ENCODE data around the gene TMEM238L.

The TMEM238L gene

DNA sequence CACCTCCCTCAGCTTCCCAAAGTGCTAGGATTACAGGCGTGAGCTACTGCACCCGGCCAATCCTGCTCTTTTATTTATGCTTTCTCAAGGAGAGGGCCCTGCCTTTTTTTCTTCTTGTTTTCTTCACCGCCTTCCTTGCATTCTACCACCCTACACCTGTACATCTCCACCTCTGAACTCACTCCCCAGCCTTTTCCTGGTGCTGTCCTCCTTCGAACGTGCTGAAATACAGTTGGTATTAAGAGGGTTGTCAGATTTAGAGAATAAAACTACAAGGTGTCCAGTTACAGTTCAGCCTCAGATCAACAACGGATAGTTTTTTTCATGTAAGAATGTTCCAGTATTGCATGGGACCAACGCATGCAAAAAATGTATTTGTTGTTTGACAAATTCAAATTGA, 32.2 kb upstream of the TMEM238L start:
- H3K9ac ChIP-seq (ENCODE audit: low read length) = no peak overlapping the region
- H3K79me2 ChIP-seq (ENCODE audit: insufficient read depth, low read length) = no peaks in the 10 kb centered on the region
- H4K20me1 ChIP-seq (ENCODE audit: insufficient read depth, low read length) = no peaks in the 10 kb centered on the region
- TF ChIP-seq, protein P1, sequence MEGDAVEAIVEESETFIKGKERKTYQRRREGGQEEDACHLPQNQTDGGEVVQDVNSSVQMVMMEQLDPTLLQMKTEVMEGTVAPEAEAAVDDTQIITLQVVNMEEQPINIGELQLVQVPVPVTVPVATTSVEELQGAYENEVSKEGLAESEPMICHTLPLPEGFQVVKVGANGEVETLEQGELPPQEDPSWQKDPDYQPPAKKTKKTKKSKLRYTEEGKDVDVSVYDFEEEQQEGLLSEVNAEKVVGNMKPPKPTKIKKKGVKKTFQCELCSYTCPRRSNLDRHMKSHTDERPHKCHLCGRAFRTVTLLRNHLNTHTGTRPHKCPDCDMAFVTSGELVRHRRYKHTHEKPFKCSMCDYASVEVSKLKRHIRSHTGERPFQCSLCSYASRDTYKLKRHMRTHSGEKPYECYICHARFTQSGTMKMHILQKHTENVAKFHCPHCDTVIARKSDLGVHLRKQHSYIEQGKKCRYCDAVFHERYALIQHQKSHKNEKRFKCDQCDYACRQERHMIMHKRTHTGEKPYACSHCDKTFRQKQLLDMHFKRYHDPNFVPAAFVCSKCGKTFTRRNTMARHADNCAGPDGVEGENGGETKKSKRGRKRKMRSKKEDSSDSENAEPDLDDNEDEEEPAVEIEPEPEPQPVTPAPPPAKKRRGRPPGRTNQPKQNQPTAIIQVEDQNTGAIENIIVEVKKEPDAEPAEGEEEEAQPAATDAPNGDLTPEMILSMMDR (IDR thresholded peaks at IDR 0.05; ENCODE audit: low read length) = no peak
- TF ChIP-seq EZH2 (IDR thresholded peaks at IDR 0.05; ENCODE audit: borderline replicate concordance, low read length) = no peak
- H3K4me1 ChIP-seq (ENCODE audit: insufficient read depth, low read length, severe bottlenecking) = no peaks in the 10 kb centered on the region
- no peaks in the 10 kb centered on the region for H3K27me3 ChIP-seq (ENCODE audit: insufficient read depth, low read length)
- H3K9me2 ChIP-seq (ENCODE audit: low read depth, low read length) = no peaks in the 10 kb centered on the region
- H3K27ac ChIP-seq (ENCODE audit: low read depth, low read length, poor library complexity, severe bottlenecking) = no peak overlapping the region
- no peaks in the 10 kb centered on the region for H3F3A ChIP-seq (ENCODE audit: insufficient read depth, low read length)
- H2AFZ ChIP-seq (ENCODE audit: low read length) = no peak overlapping the region
- no peaks in the 10 kb centered on the region for H3K9me3 ChIP-seq (ENCODE audit: low read length)
- no peak overlapping the region for H3K4me3 ChIP-seq (ENCODE audit: low read depth, low read length, poor library complexity, severe bottlenecking)
- H3K36me3 ChIP-seq (ENCODE audit: insufficient read depth, low read length) = no peaks in the 10 kb centered on the region
- H3K4me2 ChIP-seq (ENCODE audit: low read length) = no peak overlapping the region

DNA sequence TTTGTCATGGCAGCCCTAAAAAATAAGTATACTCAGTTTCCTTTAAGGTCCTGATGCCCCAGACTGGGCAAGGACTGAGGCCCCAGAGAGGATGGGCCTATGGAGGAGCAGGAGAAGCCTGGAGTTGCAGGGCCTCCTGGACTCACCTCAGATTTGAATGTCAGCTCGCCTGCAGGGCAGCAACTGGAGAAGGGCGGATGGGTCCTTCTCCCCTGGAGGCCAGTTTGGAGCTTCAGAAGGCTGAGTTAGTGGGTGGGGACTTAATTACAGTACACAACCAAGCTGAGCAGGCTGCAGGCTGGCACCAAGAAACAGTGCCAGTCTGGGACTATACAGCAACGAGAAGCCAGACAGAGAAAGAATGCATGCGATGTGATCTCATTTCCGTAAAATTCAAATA, 27.8 kb upstream of the TMEM238L start:
- H3K9ac ChIP-seq (ENCODE audit: low read length) = no peak overlapping the region
- no peak overlapping the region for H3K27ac ChIP-seq (ENCODE audit: low read depth, low read length, poor library complexity, severe bottlenecking)
- H3K4me1 ChIP-seq (ENCODE audit: insufficient read depth, low read length, severe bottlenecking) = no peaks in the 10 kb centered on the region
- no peak overlapping the region for H2AFZ ChIP-seq (ENCODE audit: low read length)
- no peak overlapping the region for H3K4me2 ChIP-seq (ENCODE audit: low read length)
- no peaks in the 10 kb centered on the region for H3K79me2 ChIP-seq (ENCODE audit: insufficient read depth, low read length)
- no peaks in the 10 kb centered on the region for H3K9me2 ChIP-seq (ENCODE audit: low read depth, low read length)
- H3K27me3 ChIP-seq (ENCODE audit: insufficient read depth, low read length) = no peaks in the 10 kb centered on the region
- H3K4me3 ChIP-seq (ENCODE audit: low read depth, low read length, poor library complexity, severe bottlenecking) = no peak overlapping the region
- H3K36me3 ChIP-seq (ENCODE audit: insufficient read depth, low read length) = no peaks in the 10 kb centered on the region
- no peaks in the 10 kb centered on the region for H3F3A ChIP-seq (ENCODE audit: insufficient read depth, low read length)
- H4K20me1 ChIP-seq (ENCODE audit: insufficient read depth, low read length) = no peaks in the 10 kb centered on the region
- TF ChIP-seq, protein P1 (IDR thresholded peaks at IDR 0.05; ENCODE audit: low read length) = no peak
- no peak for TF ChIP-seq EZH2 (IDR thresholded peaks at IDR 0.05; ENCODE audit: borderline replicate concordance, low read length)
- H3K9me3 ChIP-seq (ENCODE audit: low read length) = no peaks in the 10 kb centered on the region

DNA sequence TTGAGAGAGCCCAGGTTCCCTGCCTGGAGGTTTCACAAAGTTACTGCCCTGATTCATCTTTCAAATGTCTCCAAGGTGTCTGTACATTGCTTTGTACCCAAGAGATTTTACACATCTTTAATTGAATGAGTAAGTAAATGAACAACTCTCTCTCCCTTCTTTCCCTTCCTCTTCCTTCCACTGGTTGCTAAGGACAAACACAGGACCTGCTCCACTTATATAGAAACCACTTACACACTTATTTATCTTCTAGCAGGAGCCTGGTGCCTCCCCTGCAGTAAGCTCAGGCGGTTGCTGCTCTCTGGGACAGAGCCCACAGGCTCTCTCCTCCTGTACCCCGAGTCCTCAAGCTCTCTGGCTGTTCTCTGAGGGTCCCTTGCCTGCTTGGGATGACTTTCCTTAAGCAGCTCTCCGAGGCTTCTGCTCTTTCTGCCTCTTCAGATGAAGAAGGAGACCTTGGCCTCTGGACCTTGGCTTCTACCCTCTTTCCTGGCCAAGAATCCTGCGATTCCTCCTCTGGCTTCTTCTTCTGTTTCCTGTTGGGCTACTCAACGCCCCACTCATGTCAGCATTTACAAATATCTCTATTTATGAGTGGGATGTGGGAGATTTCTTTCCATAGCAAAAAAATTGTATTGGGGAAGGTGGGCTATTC, 24.1 kb upstream of the TMEM238L start:
- H3K79me2 ChIP-seq (ENCODE audit: insufficient read depth, low read length) = no peaks in the 10 kb centered on the region
- H3K9me3 ChIP-seq (ENCODE audit: low read length) = no peaks in the 10 kb centered on the region
- no peaks in the 10 kb centered on the region for H3K27me3 ChIP-seq (ENCODE audit: insufficient read depth, low read length)
- H3K9me2 ChIP-seq (ENCODE audit: low read depth, low read length) = no peaks in the 10 kb centered on the region
- no peaks in the 10 kb centered on the region for H3K4me1 ChIP-seq (ENCODE audit: insufficient read depth, low read length, severe bottlenecking)
- H3K4me2 ChIP-seq (ENCODE audit: low read length) = no peak overlapping the region
- H3F3A ChIP-seq (ENCODE audit: insufficient read depth, low read length) = no peaks in the 10 kb centered on the region
- TF ChIP-seq, protein P1 (IDR thresholded peaks at IDR 0.05; ENCODE audit: low read length) = no peak
- TF ChIP-seq EZH2 (IDR thresholded peaks at IDR 0.05; ENCODE audit: borderline replicate concordance, low read length) = no peak
- no peak overlapping the region for H3K4me3 ChIP-seq (ENCODE audit: low read depth, low read length, poor library complexity, severe bottlenecking)
- H4K20me1 ChIP-seq (ENCODE audit: insufficient read depth, low read length) = no peaks in the 10 kb centered on the region
- H3K9ac ChIP-seq (ENCODE audit: low read length) = no peak overlapping the region
- no peaks in the 10 kb centered on the region for H3K36me3 ChIP-seq (ENCODE audit: insufficient read depth, low read length)
- H2AFZ ChIP-seq (ENCODE audit: low read length) = no peak overlapping the region
- no peak overlapping the region for H3K27ac ChIP-seq (ENCODE audit: low read depth, low read length, poor library complexity, severe bottlenecking)
